Gastroesophageal sphincter (tissue), 4 donors: Measurements from ENCODE around the gene MIX23. TPM values are rescaled to one million over a fixed set of nuclear protein-coding genes. Genes with fewer than 3 reads are reported as not detected.

Source experiments
- ATAC-seq: fragments of 150-250 bp; one replicate; pipeline ENCODE4 v1.9.1; 2016; ENCODE audit warnings: mild to moderate bottlenecking, moderate library complexity
- H3K27ac ChIP-seq, 4 donors: fragments of 200-600 bp; sonication (generic) in 3 of 4; 1 replicate in 3 of 4; 2 replicates in 1 of 4; pipeline ENCODE4 v1.5.1; 2016 to 2019
- H3K27me3 ChIP-seq: fragments of 200-600 bp; sonication (generic); one replicate; pipeline ENCODE4 v1.5.1; 2019
- H3K36me3 ChIP-seq, 2 donors: fragments of 200-600 bp; sonication (generic); one replicate each; pipeline ENCODE4 v1.5.1; 2019; ENCODE audit warnings: control low read depth in 1 of 2
- H3K4me1 ChIP-seq, 3 donors: fragments of 200-600 bp; sonication (generic); 1 replicate in 2 of 3; 2 replicates in 1 of 3; pipeline ENCODE4 v1.5.1; 2016 to 2019; ENCODE audit warnings: control low read depth in 2 of 3
- H3K4me3 ChIP-seq, 2 donors: fragments of 200-600 bp; sonication (generic); one replicate each; pipeline ENCODE4 v1.5.1; 2019; ENCODE audit warnings: mild to moderate bottlenecking in 1 of 2, moderate library complexity in 1 of 2
- H3K9me3 ChIP-seq, 3 donors: fragments of 200-600 bp; sonication (generic); one replicate each; pipeline ENCODE4 v1.5.1; 2017 to 2019; ENCODE audit warnings: control low read depth in 2 of 3
- CTCF ChIP-seq, 4 experiments: fragments of 200-600 bp in 2 of 4; fragments of 450-650 bp in 2 of 4; sonication (generic) in 1 of 4; IDR thresholded peaks; one replicate each; pipeline ENCODE4 v1.5.1; 2017 to 2019; ENCODE audit warnings: antibody characterized with exemption in 4 of 4, mild to moderate bottlenecking in 2 of 4, moderate library complexity in 2 of 4
- EP300 ChIP-seq: sonication (generic); formaldehyde crosslinking; IDR thresholded peaks from one replicate; pipeline ENCODE4 v1.6.1; 2017; ENCODE audit warnings: antibody characterized with exemption, mild to moderate bottlenecking
- POLR2A ChIP-seq, 2 donors: fragments of 450-650 bp; IDR thresholded peaks; one replicate each; pipeline ENCODE4 v1.6.1; 2017; ENCODE audit warnings: antibody characterized with exemption in 2 of 2, mild to moderate bottlenecking in 2 of 2, moderate library complexity in 1 of 2
- POLR2AphosphoS5 ChIP-seq: sonication (generic); formaldehyde crosslinking; IDR thresholded peaks from one replicate; pipeline ENCODE4 v1.6.1; 2017; ENCODE audit warnings: antibody characterized with exemption
- WGBS, 2 donors: methylation state at CpG; one replicate each; pipeline ENCODE4 v1.1.5; 2018; ENCODE audit warnings: low coverage in 1 of 2; 5-methylcytosine and 5-hydroxymethylcytosine counted together
- total RNA-seq, 4 donors: library from RNA; depleted of rRNA; stranded (reverse); fragments of >200 nt; gene quantifications; one replicate each; pipeline ENCODE4 v1.1.0, GENCODE V29; 2016

MIX23 gene
- total RNA-seq, 4 donors from 2014 or later, result 8.2 to 23.8 (median 16.1) TPM

GRCh38 chr3:122331886-122332285, 51.1 kb downstream of the MIX23 start:
- no peaks in the 10 kb centered on the region for H3K9me3 ChIP-seq
- H3K27me3 ChIP-seq, result peaks cover 4% of the 10 kb centered on the region
- no peak for TF ChIP-seq EP300
- no peak for TF ChIP-seq CTCF (IDR thresholded peaks at IDR 0.05)
- TF ChIP-seq POLR2A (IDR thresholded peaks at IDR 0.05), result no peak
- no peak for TF ChIP-seq POLR2AphosphoS5
- H3K27ac ChIP-seq, result no peak overlapping the region
- 54 to 68% methylated on average over 3 to 4 of the region's 4 CpGs for whole genome bisulfite sequencing, 2 donors
- no peaks in the 10 kb centered on the region for H3K36me3 ChIP-seq
- H3K4me1 ChIP-seq, result no peaks in the 10 kb centered on the region
- no peak overlapping the region for H3K4me3 ChIP-seq
- no peak for ATAC-seq

GRCh38 chr3:122325769-122326168, 57.3 kb downstream of the MIX23 start:
- H3K36me3 ChIP-seq, result no peaks in the 10 kb centered on the region
- H3K4me1 ChIP-seq, result no peaks in the 10 kb centered on the region
- no peaks in the 10 kb centered on the region for H3K27me3 ChIP-seq
- WGBS, 2 donors, result 88 to 90% methylated on average over 3 of the region's 3 CpGs
- no peaks in the 10 kb centered on the region for H3K9me3 ChIP-seq
- no peak for ATAC-seq
- H3K4me3 ChIP-seq, result no peak overlapping the region
- TF ChIP-seq POLR2A (IDR thresholded peaks at IDR 0.05) (no peak), CTCF (IDR thresholded peaks at IDR 0.05) (no peak), EP300 (no peak), POLR2AphosphoS5 (no peak)
- H3K27ac ChIP-seq, result no peak overlapping the region

GRCh38 chr3:122324871-122325323, 58.1 kb downstream of the MIX23 start, which contains the start of gene CSTA:
Gene CSTA (plus strand): TSS chr3:122325248. CDS start chr3:122325293, 45 bp downstream.
- no peak for ATAC-seq
- no peaks in the 10 kb centered on the region for H3K9me3 ChIP-seq
- TF ChIP-seq EP300, result no peak
- no peak for TF ChIP-seq POLR2AphosphoS5
- no peak for TF ChIP-seq POLR2A (IDR thresholded peaks at IDR 0.05)
- TF ChIP-seq CTCF (IDR thresholded peaks at IDR 0.05), result no peak
- H3K4me1 ChIP-seq, result no peaks in the 10 kb centered on the region
- no peak within 1 kb of the TSS for H3K27ac ChIP-seq
- WGBS, 2 donors, result 42 to 55% methylated on average over 2 to 6 of the region's 6 CpGs
- H3K27me3 ChIP-seq, result no peaks in the 10 kb centered on the region
- no peaks in the 10 kb centered on the region for H3K36me3 ChIP-seq
- no peak within 1 kb of the TSS for H3K4me3 ChIP-seq

GRCh38 chr3:122322095-122323075, 60.6 kb downstream of the MIX23 start:
- Histone ChIP-seq H3K4me1 (no peaks in the 10 kb centered on the region), H3K4me3 (no peak overlapping the region), H3K27ac (no peak overlapping the region), H3K9me3 (no peaks in the 10 kb centered on the region), H3K36me3 (no peaks in the 10 kb centered on the region), H3K27me3 (no peaks in the 10 kb centered on the region)
- WGBS, 2 donors, result 70 to 71% methylated on average over 3 to 4 of the region's 5 CpGs
- TF ChIP-seq EP300, result no peak
- TF ChIP-seq POLR2A (IDR thresholded peaks at IDR 0.05), result no peak
- no peak for TF ChIP-seq CTCF (IDR thresholded peaks at IDR 0.05)
- no peak for TF ChIP-seq POLR2AphosphoS5
- no peak for ATAC-seq

- H3K27me3 ChIP-seq, result peaks cover 11% of the 10 kb centered on the region
- no peaks in the 10 kb centered on the region for H3K4me1 ChIP-seq
- H3K9me3 ChIP-seq, result no peaks in the 10 kb centered on the region
- no peaks in the 10 kb centered on the region for H3K36me3 ChIP-seq
- WGBS, 2 donors, result 86 to 95% methylated on average over 2 of the region's 2 CpGs
- no peak overlapping the region for H3K27ac ChIP-seq
- TF ChIP-seq POLR2A (IDR thresholded peaks at IDR 0.05), result no peak
- no peak for TF ChIP-seq EP300
- TF ChIP-seq POLR2AphosphoS5, result no peak
- no peak for TF ChIP-seq CTCF (IDR thresholded peaks at IDR 0.05)
- no peak for ATAC-seq
- H3K4me3 ChIP-seq, result no peak overlapping the region
Measured at GRCh38 chr3:122318620-122319019, 64.4 kb downstream of the MIX23 start.
